ENCODE data around the gene OBSCN. TPM values are rescaled to one million over a fixed set of nuclear protein-coding genes. Genes with fewer than 3 reads are reported as not detected.

OBSCN gene
- total and polyA plus RNA-seq, 2 experiments from 2014 or later = 1.1 to 5.2 TPM

DNA sequence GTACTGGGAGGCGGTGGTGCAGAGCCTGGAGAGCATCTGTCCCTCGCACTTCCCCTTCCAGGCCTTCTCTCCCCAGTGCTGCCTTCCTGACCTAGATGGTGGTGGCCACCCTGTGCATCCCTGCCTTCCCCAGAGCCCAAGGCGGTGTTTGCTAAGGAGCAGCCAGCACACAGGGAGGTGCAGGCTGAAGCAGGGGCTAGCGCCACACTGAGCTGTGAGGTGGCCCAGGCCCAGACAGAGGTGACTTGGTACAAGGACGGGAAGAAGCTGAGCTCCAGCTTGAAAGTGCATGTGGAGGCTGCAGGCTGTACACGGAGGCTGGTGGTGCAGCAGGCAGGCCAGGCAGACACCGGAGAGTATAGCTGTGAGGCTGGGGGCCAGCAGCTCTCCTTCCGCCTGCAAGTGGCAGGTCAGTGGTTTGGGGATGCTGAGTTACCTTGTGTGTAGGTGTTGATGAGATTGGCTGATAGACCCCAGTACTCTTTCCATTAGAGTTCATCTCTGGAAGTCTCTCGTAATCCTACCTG is 51.6 kb downstream of the OBSCN start:
- Histone ChIP-seq H2AFZ (no peak overlapping the region), H3K9me3 (ENCODE audit: low read depth) (no peaks in the 10 kb centered on the region), H3K9ac (no peak overlapping the region), H3F3A (ENCODE audit: insufficient read depth) (no peaks in the 10 kb centered on the region), H3K36me3 (ENCODE audit: low read depth) (no peaks in the 10 kb centered on the region), H3K4me2 (ENCODE audit: unreplicated experiment) (no peak overlapping the region), H3K9me2 (ENCODE audit: insufficient read depth) (no peaks in the 10 kb centered on the region), H3K4me1 (ENCODE audit: insufficient read depth) (no peaks in the 10 kb centered on the region), H3K79me2 (ENCODE audit: insufficient read depth) (no peaks in the 10 kb centered on the region), H3K27me3 (replicated peaks; ENCODE audit: insufficient read depth) (no peaks in the 10 kb centered on the region), H3K4me3 (no peak overlapping the region), H4K20me1 (ENCODE audit: insufficient read depth) (no peaks in the 10 kb centered on the region), H3K27ac (no peak overlapping the region)
- TF ChIP-seq EZH2phosphoT487 (IDR thresholded peaks at IDR 0.05; ENCODE audit: insufficient read depth, low read depth) = no peak
- no peak for TF ChIP-seq EZH2 (IDR thresholded peaks at IDR 0.05; ENCODE audit: insufficient read depth, poor library complexity, severe bottlenecking)
- no peak for DNase-seq
- in situ Hi-C loops (cut with MboI) = no loop called here
- 75 to 81% methylated on average over 9 of the region's 9 CpGs for WGBS, 2 experiments (ENCODE audit: low coverage in 1 of 2, low lambda C conversion rate in 2 of 2, missing lambda C conversion rate in 2 of 2)

- no peaks in the 10 kb centered on the region for H3K79me2 ChIP-seq (ENCODE audit: insufficient read depth)
- no peaks in the 10 kb centered on the region for H3K36me3 ChIP-seq (ENCODE audit: low read depth)
- no peaks in the 10 kb centered on the region for H3K4me1 ChIP-seq (ENCODE audit: insufficient read depth)
- no peak overlapping the region for H3K4me2 ChIP-seq (ENCODE audit: unreplicated experiment)
- in situ Hi-C loops (cut with MboI) = no loop called here
- H3K4me3 ChIP-seq = no peak overlapping the region
- TF ChIP-seq EZH2phosphoT487 (IDR thresholded peaks at IDR 0.05; ENCODE audit: insufficient read depth, low read depth) (no peak), EZH2 (IDR thresholded peaks at IDR 0.05; ENCODE audit: insufficient read depth, poor library complexity, severe bottlenecking) (no peak)
- no peaks in the 10 kb centered on the region for H4K20me1 ChIP-seq (ENCODE audit: insufficient read depth)
- H3K27me3 ChIP-seq (replicated peaks; ENCODE audit: insufficient read depth) = no peaks in the 10 kb centered on the region
- no peak for DNase-seq
- WGBS, 2 experiments (ENCODE audit: low coverage in 1 of 2, low lambda C conversion rate in 2 of 2, missing lambda C conversion rate in 2 of 2) = 41 to 52% methylated on average over 3 of the region's 3 CpGs
- no peak overlapping the region for H3K9ac ChIP-seq
- H2AFZ ChIP-seq = no peak overlapping the region
- H3F3A ChIP-seq (ENCODE audit: insufficient read depth) = no peaks in the 10 kb centered on the region
- no peak overlapping the region for H3K27ac ChIP-seq
- H3K9me2 ChIP-seq (ENCODE audit: insufficient read depth) = no peaks in the 10 kb centered on the region
- no peaks in the 10 kb centered on the region for H3K9me3 ChIP-seq (ENCODE audit: low read depth)
Observed at GRCh38 chr1:228259951-228260350, 52.1 kb downstream of the OBSCN start.

DNA sequence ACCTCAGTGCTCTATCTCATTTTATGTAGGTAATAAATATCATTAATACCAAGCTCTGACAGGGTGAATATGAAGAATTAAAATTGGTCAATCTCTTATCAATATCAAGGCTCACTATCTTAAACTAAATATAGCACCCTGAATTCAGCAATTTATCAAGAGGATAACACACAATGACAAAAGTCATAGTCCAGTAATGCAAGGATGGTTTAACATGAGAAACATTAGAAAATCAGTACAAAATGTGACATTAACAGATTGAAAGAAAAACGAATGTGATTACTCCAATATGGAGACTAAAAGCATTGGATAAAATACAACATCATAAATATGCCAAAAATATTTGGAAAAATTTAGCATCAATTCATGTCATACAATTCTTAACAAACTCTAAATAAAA is 53.9 kb downstream of the OBSCN start:
- no peak overlapping the region for H3K27ac ChIP-seq
- in situ Hi-C loops (cut with MboI) = no loop called here
- H2AFZ ChIP-seq = no peak overlapping the region
- H3K79me2 ChIP-seq (ENCODE audit: insufficient read depth) = no peaks in the 10 kb centered on the region
- H3K27me3 ChIP-seq (replicated peaks; ENCODE audit: insufficient read depth) = no peaks in the 10 kb centered on the region
- no peak for DNase-seq
- H3K4me1 ChIP-seq (ENCODE audit: insufficient read depth) = no peaks in the 10 kb centered on the region
- no peaks in the 10 kb centered on the region for H3F3A ChIP-seq (ENCODE audit: insufficient read depth)
- no peaks in the 10 kb centered on the region for H3K9me3 ChIP-seq (ENCODE audit: low read depth)
- no peak for TF ChIP-seq EZH2phosphoT487 (IDR thresholded peaks at IDR 0.05; ENCODE audit: insufficient read depth, low read depth)
- TF ChIP-seq EZH2 (IDR thresholded peaks at IDR 0.05; ENCODE audit: insufficient read depth, poor library complexity, severe bottlenecking) = no peak
- no peak overlapping the region for H3K4me3 ChIP-seq
- no peaks in the 10 kb centered on the region for H4K20me1 ChIP-seq (ENCODE audit: insufficient read depth)
- no peak overlapping the region for H3K9ac ChIP-seq
- WGBS, 2 experiments (ENCODE audit: low coverage in 1 of 2, low lambda C conversion rate in 2 of 2, missing lambda C conversion rate in 2 of 2) = 8 to 20% methylated on average over 1 of the region's 1 CpG
- H3K9me2 ChIP-seq (ENCODE audit: insufficient read depth) = no peaks in the 10 kb centered on the region
- H3K4me2 ChIP-seq (ENCODE audit: unreplicated experiment) = no peak overlapping the region
- no peaks in the 10 kb centered on the region for H3K36me3 ChIP-seq (ENCODE audit: low read depth)

DNA sequence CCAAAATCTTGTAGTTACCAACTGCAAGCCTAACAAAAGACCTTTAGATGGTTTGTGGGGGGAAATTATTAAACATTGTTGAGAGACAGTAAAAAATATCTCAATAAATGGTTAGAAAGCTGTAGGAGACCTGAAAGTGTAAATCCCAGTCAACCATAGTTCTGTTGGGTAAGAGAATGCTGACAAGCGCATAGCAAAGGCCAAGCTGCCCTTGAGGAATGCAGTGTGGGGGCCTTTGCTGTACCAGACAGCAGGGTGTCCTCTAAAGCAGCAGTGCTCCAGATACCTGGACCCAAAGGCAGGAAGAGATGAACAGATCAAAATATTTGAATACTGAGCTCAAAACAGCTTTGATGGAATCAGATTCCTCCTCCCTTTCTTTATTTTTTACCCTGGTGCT is 54.6 kb downstream of the OBSCN start:
- in situ Hi-C loops (cut with MboI) = no loop called here
- Histone ChIP-seq H3K4me3 (no peak overlapping the region), H2AFZ (no peak overlapping the region), H3K27me3 (replicated peaks; ENCODE audit: insufficient read depth) (no peaks in the 10 kb centered on the region), H3K79me2 (ENCODE audit: insufficient read depth) (no peaks in the 10 kb centered on the region), H4K20me1 (ENCODE audit: insufficient read depth) (no peaks in the 10 kb centered on the region), H3F3A (ENCODE audit: insufficient read depth) (no peaks in the 10 kb centered on the region), H3K36me3 (ENCODE audit: low read depth) (no peaks in the 10 kb centered on the region), H3K27ac (no peak overlapping the region), H3K4me1 (ENCODE audit: insufficient read depth) (no peaks in the 10 kb centered on the region), H3K9ac (no peak overlapping the region), H3K9me2 (ENCODE audit: insufficient read depth) (no peaks in the 10 kb centered on the region), H3K9me3 (ENCODE audit: low read depth) (no peaks in the 10 kb centered on the region), H3K4me2 (ENCODE audit: unreplicated experiment) (no peak overlapping the region)
- WGBS, 2 experiments (ENCODE audit: low coverage in 1 of 2, low lambda C conversion rate in 2 of 2, missing lambda C conversion rate in 2 of 2) = 67 to 83% methylated on average over 1 of the region's 1 CpG
- TF ChIP-seq EZH2phosphoT487 (IDR thresholded peaks at IDR 0.05; ENCODE audit: insufficient read depth, low read depth) = no peak
- TF ChIP-seq EZH2 (IDR thresholded peaks at IDR 0.05; ENCODE audit: insufficient read depth, poor library complexity, severe bottlenecking) = no peak
- no peak for DNase-seq

DNA sequence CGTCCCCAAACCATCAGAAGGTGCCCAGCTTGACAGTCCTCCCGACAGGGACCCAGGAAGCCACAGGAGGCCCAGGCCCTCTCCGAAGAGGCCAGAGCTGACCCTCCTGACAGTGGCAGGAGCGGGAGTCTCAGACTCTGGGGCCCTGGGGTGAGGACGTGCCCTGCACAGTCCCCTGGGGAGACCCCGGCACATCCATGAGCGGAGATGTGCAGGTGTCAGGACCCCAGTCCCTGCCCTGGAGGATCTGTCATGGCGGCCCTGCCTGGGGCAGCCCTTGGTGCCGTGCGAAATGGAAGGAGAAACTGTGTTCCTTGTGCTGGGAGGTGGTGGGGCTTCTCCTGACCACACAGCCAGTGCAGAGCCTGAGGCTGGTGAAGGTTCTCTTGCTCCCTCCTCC is 55.8 kb downstream of the OBSCN start:
- Histone ChIP-seq H3K4me3 (no peak overlapping the region), H3K4me2 (ENCODE audit: unreplicated experiment) (no peak overlapping the region), H3K79me2 (ENCODE audit: insufficient read depth) (no peaks in the 10 kb centered on the region), H3F3A (ENCODE audit: insufficient read depth) (no peaks in the 10 kb centered on the region), H3K9me3 (ENCODE audit: low read depth) (no peaks in the 10 kb centered on the region), H3K9me2 (ENCODE audit: insufficient read depth) (no peaks in the 10 kb centered on the region), H4K20me1 (ENCODE audit: insufficient read depth) (no peaks in the 10 kb centered on the region), H3K9ac (no peak overlapping the region), H3K27ac (no peak overlapping the region), H2AFZ (no peak overlapping the region), H3K27me3 (replicated peaks; ENCODE audit: insufficient read depth) (no peaks in the 10 kb centered on the region), H3K36me3 (ENCODE audit: low read depth) (no peaks in the 10 kb centered on the region), H3K4me1 (ENCODE audit: insufficient read depth) (no peaks in the 10 kb centered on the region)
- in situ Hi-C loops (cut with MboI) = no loop called here
- TF ChIP-seq EZH2phosphoT487 (IDR thresholded peaks at IDR 0.05; ENCODE audit: insufficient read depth, low read depth) = no peak
- no peak for TF ChIP-seq EZH2 (IDR thresholded peaks at IDR 0.05; ENCODE audit: insufficient read depth, poor library complexity, severe bottlenecking)
- 84% methylated on average over 10 of the region's 10 CpGs for WGBS, 2 experiments (ENCODE audit: low coverage in 1 of 2, low lambda C conversion rate in 2 of 2, missing lambda C conversion rate in 2 of 2)
- no peak for DNase-seq
